DOHH2 (cell line): ENCODE results near the gene ABCB8.

ENCODE experiments used
- CTCF ChIP-seq: fragments of 200-600 bp; sonication (generic); IDR thresholded peaks from one replicate; pipeline ENCODE4 v1.5.1; 2014; ENCODE audit warnings: antibody characterized with exemption, mild to moderate bottlenecking, low read depth, low read length; ENCODE audit not compliant: poor library complexity, severe bottlenecking
- EZH2phosphoT487 ChIP-seq: fragments of 200-600 bp; sonication (generic); IDR thresholded peaks from 2 replicates; pipeline ENCODE4 v1.6.1; 2017; ENCODE audit warnings: borderline replicate concordance, mild to moderate bottlenecking, antibody characterized with exemption, low read length, moderate library complexity, mixed read lengths

GRCh38 chr7:151079199-151079910 is 51.1 kb downstream of the ABCB8 start:
- TF ChIP-seq CTCF, result no peak
- no peak for TF ChIP-seq EZH2phosphoT487
